SH-SY5Y (cell line): ENCODE measurements around the gene ATF5.

ENCODE experiments used
- GATA2 ChIP-seq: IDR thresholded peaks from 2 replicates; pipeline ENCODE4 v1.6.1; 2011; ENCODE audit warnings: mild to moderate bottlenecking, low read depth, low read length
- GATA3 ChIP-seq: IDR thresholded peaks from 2 replicates; pipeline ENCODE4 v1.6.1; 2011; ENCODE audit warnings: low read depth, mild to moderate bottlenecking, low read length, moderate library complexity

ATF5 gene

DNA sequence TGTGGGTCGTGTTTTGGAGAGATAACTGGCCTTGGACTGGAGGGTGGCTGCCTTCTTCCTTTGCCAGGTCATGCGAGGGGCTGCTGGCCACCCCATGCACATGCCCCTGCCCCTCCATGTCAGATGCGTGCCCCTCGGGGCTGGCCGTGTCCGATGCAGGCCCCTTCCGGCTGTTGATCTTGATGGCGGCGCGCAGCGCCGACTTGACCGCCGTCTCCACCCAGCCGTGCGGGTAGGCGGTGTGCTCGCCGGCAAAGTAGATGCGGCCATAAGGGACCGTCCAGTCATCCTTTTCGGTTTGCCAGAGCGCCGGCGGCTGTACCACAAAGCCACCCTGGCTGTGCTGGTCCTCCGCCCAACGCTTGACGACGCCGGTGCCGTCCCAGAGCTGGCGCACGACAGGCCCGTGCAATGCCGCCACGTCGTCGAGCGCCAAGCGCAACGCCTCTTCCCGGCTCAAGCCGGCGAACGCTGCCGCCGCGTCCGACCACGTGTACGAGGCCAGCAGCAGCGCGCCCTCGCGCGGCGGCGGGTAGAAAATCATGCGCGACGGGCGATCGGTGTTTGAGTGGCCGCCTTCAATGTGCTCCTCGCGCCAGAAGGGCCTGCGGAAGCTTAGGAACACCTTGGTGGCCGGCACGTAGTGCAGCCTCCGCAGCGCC is 39.2 kb upstream of the ATF5 start:
- no peak for TF ChIP-seq GATA2
- TF ChIP-seq GATA3: no peak

DNA sequence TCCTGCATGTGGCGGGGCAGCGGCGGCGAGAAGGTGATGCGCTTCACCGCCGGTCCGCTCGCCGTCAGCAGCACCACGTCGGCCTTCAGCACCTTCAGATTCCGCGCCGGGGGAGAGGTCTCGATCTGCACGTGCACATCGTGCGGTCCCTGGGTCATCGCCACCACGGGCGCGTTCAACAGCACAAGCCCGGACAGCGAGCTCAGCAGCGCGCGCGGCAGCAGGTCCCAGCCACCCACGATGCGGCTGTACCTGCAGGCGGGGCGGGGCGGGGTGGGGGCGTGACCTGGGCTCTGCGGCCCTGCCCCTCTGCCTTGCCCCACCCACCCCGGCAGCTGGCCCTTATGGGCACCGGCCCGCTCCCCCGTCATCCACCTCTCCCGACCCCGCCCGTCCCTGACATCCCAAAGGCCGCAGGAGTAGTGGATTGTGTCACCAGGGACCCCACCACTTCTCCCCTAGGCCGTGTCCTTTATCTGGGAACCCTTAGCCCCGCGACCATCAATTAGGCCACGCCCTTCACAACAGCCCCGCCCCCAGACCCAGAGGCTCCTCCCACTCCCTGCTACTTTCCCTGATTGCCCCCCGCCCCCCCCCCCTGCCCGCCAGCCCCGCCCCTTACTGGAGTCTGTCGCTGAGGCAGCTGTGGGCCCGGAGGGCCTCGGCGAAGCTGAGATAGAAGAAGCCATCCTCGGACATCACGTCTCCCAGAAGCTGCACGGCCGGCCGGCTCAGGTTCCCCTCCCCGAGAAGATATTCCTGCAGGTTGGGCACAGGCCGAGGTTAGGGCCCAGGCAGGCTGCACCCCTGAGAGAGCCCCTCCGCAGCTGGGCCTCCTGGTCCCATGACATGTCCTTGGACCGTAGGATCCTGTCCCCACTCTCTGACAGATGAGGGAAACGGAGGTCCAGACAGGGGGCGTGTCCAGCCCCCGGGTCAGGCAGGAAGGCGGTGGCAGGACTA is 38.4 kb upstream of the ATF5 start:
- TF ChIP-seq GATA3 (no peak), GATA2 (no peak)

DNA sequence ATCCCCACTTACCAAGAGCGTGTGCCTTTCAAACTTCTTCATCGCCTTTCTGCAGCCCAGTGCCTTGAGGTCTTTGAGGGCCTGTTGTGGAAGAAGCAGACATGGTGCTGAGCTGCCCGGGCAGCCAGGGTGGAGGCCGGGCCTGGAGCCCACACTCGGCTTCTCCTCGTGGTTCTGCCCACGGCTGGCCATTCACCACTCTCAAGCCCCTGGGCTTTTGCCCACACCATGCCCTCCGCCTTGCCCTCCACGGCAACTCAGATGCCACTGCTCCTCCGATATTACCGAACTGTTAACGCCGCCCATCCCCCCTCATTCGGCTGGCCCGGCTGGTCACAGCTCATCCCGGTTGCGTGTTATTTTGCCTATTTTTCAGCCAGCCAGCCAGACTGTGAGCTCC is 37.6 kb upstream of the ATF5 start:
- TF ChIP-seq GATA3: no peak
- no peak for TF ChIP-seq GATA2

DNA sequence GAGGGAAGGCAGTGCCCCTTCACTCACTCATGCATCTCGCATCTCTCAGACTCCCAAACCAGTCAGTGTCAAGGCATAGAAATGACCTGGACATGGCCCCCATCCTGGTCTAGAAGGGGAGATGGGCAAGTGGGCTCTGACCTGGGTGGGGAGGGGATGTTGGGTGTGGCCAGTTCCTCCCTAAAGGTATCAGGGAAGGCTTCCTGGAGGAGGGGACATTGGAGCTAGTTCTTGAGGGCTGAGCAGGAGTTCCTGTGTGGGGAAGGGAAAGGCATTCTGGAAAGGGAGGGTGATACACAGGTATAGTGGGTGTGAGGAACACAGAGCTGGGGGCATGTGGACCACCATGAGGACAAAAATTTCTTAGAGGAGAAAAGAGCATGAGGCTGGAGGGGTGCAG is 36.3 kb upstream of the ATF5 start:
- no peak for TF ChIP-seq GATA2
- no peak for TF ChIP-seq GATA3

GRCh38 chr19:49894011-49894664 is 34.9 kb upstream of the ATF5 start:
- TF ChIP-seq GATA3: no peak
- TF ChIP-seq GATA2: no peak

GRCh38 chr19:49894879-49895565 is 34.0 kb upstream of the ATF5 start:
- TF ChIP-seq GATA2 (no peak), GATA3 (no peak)

DNA sequence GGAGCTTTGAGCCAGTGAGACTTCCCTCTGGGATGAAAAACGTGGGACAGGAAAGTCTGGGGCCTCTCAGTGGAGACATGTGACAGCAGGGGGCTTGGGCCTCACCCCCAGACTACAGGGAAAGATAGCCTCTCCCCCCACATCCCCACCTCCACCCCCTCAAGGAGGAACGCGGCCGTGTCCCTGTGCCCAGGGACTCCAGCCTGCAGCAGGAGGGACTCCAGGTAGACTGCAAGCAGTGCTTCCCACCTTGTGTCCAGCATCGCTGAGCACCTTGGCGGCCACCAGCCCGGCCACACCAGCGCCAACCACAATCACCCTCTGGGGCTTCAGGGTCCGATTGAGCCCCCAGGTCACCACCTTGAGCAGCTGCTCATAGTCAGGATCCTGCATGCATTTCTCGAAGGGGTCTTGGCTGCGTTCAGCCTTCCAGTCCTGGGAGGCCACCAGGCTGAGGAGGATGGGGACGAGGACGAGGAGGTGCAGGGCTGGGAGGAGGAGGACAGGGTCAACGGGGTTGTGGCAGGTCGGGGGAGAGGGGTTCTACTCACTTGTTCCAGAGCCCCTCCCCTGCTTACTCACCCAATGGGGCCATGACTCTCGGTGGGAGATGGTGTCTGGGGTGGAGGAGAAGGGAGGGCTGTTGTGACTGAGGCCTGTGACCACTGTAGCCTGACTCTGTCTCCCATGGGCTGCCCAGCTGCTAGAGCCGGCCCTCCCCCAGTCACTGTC is 33.3 kb upstream of the ATF5 start:
- TF ChIP-seq GATA3: no peak
- TF ChIP-seq GATA2: no peak

- TF ChIP-seq GATA3 (no peak), GATA2 (no peak)
Measured at GRCh38 chr19:49896863-49897621, 32.0 kb upstream of the ATF5 start, which contains the start of gene IL4I1. Gene IL4I1, minus strand, starts transcription at chr19:49896887. Its CDS starts 727 bp downstream, at chr19:49896160.

DNA sequence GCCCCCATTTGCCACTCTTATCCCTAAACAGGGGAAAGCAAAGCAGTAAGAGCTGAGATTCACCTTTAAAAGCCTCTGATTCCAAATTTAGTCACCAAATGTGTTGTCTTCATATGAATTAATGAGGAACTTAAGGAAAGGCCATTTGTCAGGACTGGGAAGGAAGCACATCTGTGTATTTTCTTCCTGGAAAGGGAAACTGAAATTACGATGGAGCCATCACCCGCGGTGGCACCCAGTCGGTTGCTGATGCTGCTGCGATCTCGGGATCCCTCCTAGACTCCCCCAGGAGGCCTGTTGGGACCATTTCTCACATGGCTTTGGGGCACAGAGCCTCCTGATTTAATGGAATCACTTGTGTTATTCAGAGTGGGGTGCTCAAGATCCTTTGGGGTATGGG is 24.9 kb upstream of the ATF5 start:
- TF ChIP-seq GATA3: no peak
- no peak for TF ChIP-seq GATA2

GRCh38 chr19:49906879-49907564 is 22.0 kb upstream of the ATF5 start:
- TF ChIP-seq GATA3 (no peak), GATA2 (no peak)

DNA sequence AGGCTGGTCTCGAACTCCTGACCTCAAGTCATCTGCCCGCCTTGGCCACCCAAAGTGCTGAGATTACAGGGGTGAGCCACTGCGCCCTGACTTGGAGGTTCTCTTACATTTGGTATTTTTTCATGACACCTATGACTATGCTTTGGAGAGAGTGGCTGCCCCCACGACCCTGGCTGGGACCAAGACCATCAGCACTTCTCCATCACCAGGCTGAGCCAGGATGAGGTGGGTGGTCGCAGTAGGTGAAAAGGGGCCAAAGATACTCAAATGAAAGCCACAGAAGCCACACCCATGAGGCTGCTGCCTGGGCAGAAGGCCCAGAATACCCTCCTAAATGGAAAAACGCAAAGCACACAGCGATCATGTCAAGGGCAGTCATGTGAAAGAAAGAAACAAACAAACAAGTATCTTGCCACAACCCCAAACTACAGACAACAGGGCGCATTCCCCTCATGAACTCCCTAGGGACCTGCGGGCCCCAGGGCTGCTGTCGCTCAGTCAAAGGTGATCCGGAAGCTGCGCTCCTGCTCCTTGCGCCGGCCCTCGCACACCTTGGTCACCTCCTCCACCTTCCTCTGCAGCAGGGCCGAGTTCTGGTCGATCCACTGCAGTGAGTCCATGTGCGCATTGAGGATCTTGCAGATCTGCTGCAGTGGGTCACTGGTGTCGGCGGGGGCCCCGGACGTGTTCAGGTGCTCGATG is 21.1 kb upstream of the ATF5 start:
- TF ChIP-seq GATA3 (no peak), GATA2 (no peak)

DNA sequence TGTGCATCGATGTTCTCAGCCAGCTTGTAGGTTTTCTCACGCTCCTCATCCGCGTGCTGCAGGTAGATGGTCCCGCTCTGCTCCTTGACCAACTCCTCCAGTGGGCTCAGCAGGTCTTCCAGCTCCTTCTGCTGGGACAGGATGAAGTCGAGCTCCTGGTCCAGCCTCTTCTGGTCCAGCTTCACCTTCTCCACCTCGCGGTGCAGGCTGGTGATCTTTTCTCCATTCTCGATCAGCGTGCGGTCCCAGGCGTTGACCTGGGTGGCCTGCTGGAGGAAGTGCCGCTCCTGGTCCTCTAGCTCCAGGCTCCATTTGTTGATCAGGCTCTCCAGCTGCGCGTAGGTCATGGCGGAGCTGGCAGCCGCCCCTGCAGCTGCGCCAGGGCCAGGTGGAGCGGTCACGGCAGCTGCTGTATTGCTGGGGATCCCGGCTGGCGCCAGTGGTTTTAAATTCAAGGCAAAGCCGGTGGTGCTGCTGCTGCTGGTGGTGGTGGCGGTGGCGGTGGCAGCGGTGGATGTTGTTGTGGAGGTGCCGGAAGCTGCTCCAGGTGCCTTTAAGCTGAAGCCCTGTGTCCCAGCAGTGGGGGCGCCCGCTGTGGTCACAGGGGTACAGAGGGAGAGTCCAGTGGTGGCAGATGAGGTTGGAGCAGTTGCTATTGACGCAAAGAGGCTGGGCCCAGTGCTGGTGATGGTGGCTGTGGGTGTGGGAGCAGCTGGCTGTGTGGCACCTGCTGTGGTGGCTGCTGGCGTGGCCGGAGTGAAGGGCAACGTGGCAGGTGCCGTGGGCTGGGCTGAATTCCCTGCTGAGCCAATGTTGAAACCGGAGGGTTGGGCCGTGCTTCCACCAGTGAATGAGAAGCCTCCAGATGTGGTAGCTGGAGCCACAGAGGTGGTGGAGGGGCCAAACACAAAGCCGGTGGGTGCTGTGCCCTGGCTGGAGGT is 20.3 kb upstream of the ATF5 start:
- TF ChIP-seq GATA2 (no peak), GATA3 (no peak)
